Tongue (tissue), 2 donors: ENCODE results near the gene ZDHHC22. TPM values are rescaled to one million over a fixed set of nuclear protein-coding genes. Genes with fewer than 3 reads are reported as not detected.

Experiments
- DNase-seq: peaks from one replicate; pipeline ENCODE4 v3.0.0-alpha.2; 2015
- total RNA-seq: library from RNA; depleted of rRNA; stranded (reverse); fragments of >200 nt; gene quantifications from one replicate; pipeline ENCODE4 v1.2.3, GENCODE V29; 2014

The ZDHHC22 gene
- total RNA-seq, 1 donor from 2014 or later: 0.41 TPM

DNA sequence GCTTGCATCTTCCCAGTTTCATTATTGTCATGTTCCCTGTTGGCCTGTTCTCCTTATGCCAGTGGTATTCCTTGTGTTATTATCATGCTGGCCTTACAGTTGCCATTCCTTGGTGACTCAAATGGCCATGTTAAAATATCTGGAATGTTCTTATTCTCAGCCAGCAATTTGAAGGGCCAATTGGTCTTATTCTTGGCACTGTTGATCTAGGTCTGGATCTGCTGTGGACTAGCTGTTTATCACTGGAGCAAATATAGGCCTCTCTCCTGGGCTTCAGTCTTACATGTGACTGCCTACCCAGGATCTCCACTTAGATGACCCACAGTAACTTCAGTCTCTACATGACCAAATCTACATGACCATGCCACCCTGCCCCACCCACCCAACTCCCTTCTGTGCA lies 38.1 kb downstream of the ZDHHC22 start:
- DNase-seq: no peak

GRCh38 chr14:77102154-77102553 lies 39.4 kb downstream of the ZDHHC22 start:
- DNase-seq: no peak

- DNase-seq: no peak
Observed at GRCh38 chr14:77100961-77101360, 40.6 kb downstream of the ZDHHC22 start.

DNA sequence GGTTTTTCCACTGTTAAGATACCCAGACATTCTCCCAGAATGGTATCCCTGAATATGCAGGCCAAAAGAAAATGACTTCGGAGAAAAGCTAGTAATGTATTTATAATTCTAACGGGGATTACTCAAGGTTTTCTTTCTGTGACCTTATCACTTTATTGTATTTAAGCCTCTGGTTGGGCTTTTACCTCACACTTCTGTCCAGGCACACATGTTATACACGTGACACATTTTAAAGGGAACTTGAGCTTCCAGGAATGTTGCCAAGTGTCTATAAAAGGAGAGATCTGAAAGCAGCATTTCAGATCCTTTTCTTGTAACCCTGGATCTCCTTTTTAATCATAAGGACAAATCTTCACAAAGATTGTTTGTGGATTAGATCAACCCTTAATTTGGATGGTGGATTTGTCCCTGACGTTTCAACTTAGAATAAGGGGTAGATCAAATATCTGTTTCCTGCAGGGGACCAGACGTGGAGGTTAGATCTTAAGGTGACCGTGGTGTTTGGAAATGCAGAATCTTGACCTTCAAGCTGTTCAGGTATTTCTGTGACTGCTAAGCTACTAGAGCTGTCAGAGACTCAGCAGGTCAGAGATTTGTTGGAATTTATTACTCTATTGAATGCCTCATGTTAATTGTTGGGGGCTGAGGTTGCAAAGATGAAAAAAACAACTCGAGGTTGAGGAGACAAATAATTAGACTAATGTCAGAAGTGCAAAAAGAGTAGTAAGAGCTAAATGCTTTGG lies 42.0 kb downstream of the ZDHHC22 start:
- peak; percentile 70 for DNase-seq

DNA sequence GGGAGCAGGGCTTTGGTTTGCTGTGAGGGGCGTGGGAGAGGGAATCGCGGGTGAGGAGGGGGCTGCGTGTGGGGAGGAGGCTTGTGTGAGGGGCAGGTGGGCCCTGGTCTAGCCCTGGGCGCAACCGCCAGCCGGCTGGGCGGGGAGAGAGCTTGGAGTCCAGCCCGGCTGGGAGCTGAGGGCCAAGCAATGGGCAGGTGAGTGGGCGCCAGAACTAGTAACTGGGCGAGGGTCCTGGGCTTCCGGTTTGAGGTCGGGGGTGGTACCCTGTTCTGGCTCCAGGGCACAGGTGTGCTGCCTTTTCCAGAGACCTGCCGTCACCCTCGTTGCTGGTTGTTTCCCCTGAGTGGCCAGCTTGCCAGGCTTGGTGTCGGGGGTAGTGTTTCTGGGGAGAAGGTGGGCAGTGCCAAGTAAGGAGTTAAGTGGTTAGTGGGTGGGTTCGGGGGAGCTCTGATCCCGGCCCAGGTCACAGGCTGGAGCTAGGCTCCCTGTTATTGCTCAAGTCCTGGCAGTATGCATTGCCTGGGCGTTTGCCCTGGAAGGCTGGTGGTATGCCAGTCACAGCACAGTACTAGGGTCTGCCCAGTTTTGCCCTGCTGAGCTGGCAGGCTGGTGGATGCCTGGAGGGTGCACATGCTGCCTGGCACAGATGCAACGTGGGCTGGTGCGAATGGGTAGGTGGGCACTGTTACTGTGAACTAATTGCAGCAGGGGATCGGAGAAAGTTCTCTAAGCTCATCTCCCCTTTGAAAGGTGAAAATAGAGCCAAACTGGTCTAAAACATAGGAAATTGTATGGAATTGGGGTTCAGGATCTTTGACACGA lies 42.9 kb downstream of the ZDHHC22 start:
- peak; percentile 30 for DNase-seq

GRCh38 chr14:77097700-77098528 lies 43.7 kb downstream of the ZDHHC22 start, which contains the start of gene CIPC:
TSS of gene CIPC (plus strand) at chr14:77098258. CDS start at chr14:77105709, 7,451 bp downstream.
- DNase-seq: peak; percentile 100

DNA sequence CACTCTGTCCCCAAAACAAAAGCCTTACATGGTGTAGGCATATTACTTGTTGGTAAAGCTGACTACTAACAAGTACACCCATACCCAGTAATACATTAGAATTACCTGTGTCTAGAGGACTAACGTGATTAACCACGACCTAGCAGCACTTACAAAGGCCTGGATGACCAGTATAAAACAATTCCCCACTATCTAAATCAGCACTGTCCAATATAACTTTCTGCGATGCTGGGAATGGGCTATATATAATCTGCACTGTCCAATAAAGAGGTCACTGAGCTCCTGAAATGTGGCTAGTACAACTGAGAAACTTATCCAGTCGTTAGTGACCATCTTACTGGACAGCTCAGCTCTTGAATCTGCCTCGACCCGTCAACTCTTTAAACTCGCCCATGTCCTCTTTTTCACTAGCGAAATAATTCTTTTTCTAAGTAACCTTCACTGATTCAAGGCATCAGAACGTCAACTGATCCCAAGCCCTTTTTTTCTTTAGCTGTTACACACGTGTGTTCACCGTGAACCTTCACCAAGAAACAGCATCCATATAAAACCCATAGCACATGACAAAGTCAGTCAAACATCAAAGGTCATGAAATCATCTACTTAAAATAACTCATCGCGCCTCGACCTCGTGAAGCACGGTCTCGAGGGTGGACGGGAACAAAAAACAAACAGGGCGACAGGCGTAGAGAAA lies 44.4 kb downstream of the ZDHHC22 start:
- DNase-seq: peak; percentile 75

GRCh38 chr14:77094672-77095284 lies 46.8 kb downstream of the ZDHHC22 start:
- peak; percentile 89 for DNase-seq

DNA sequence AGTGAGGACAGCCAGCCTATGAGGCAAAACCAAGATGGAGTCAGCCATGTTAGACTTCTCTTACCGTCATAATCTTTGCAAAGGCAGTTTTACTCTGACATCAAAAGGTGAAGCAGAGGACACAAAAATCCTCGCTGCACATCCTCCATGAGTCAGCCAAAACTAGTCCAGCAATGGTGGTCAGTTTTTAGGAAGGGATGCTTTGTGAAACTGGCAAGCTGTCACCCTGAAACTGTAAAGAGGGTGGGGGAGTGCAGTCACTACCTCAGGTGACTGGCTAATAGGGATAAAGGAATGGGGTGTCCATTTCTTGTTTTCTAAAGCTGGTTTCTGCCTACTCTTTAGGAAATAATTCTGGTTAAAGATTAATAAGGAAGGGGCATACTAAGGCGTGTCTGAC lies 48.9 kb downstream of the ZDHHC22 start:
- no peak for DNase-seq

DNA sequence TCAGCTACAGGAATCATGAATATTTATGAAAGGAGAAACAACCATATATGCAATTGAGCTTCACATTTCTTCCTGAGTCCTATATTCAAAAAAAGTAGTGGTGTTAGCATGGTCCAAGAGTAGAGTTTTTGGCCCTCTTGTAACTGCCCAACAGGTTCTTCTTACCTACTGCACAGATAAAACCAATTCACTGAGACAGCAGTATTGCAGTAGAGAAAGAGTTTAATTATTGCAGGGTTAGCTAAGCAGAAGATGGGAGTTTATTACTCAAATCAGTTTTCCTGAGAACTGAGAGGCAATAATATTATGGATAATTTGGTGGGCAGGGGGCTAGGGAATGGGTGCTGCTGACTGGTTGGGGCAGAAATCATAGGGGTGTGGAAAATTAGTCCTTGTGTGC lies 50.1 kb downstream of the ZDHHC22 start:
- DNase-seq: no peak

DNA sequence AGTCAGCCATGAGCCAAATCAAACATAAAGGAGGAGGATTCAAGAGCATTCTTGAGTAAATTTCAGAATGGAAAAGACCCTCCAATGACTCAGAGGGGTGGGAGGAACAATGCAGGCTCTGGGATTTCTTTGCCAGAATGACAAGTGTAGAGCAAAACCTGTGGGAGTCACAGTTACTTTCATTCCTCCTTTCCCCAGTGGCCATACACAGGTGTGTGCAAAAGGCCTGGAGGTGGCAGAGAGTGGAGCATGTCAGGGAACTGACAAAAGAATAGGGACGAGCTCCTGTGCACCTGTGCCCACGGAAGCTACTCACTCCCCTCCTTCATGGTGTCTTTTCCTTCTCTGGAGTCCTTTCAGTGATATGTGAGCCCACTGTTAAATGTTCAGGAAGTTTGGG lies 52.9 kb downstream of the ZDHHC22 start:
- DNase-seq: no peak

GRCh38 chr14:77088219-77088618 lies 53.4 kb downstream of the ZDHHC22 start:
- DNase-seq: peak; percentile 70

DNA sequence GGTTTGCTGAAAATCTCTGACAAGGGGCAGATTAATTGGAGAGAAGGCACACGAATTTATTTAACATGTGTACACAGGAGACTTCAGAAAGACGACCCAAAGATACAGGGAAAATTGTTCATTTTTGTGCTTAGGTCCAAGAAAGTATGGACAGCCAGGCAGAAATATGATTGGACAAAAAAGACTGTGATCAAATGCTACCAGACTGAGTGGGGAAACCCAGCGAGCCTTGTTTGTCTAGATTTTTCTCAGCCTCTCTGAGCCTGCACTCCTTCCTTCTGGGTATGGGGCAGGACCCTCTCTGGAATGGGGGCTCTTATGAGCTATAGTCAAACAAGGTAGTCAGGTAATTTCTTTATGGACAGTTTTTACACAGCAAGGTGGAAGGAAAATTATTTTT lies 54.0 kb downstream of the ZDHHC22 start:
- no peak for DNase-seq

- DNase-seq: no peak
Observed at GRCh38 chr14:77086951-77087350, 54.6 kb downstream of the ZDHHC22 start.

DNA sequence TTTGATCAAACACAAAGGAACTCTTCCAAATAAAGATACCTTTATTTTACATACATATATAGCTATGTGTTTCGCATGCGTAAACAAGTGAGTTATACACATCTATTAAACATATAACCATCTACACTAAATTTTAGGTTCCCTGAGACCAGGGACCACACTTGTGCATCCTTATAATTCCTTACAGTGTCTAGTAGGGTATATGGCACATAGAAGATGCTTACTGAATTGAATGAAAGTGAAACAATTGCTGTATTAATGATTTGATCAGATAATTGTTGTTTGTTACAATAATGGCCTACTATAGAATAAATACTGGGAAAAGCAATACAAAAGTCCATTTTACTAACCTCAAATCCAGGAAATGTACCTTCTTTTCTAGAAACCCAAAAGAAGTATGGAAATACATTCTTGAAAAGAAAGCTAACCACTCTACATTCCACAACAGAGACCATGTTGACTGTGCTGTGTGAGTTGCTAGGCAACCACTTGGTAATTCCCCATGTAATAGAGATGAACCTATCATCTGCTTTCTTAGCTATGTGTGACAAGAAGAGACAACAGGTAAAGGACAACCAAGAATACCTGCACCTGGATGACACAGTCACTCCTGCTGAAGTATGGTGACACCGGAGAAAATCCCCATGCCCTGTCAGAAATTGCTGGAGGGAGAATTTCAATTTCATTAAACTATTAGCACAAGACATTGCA lies 55.4 kb downstream of the ZDHHC22 start:
- DNase-seq: peak; percentile 75

DNA sequence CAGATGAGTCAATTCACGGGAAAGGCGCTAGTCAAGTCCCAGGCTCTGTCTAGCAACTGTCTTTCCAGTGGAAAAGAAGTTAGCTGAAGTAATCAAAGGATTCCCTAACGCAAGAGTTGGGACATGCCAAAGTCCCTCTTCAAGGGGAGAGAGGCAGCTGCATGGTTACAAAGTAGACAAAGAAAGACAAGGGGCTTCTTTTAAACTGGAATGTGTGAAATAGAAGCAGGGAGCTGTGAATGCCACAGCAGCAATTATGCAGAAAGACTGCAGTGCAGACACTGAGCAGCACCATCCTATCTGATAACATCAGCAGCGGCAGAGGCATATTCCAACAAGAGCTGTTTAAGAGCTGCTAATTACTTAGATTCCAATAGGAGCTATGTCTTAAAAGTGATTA lies 56.1 kb downstream of the ZDHHC22 start:
- peak; percentile 48 for DNase-seq

DNA sequence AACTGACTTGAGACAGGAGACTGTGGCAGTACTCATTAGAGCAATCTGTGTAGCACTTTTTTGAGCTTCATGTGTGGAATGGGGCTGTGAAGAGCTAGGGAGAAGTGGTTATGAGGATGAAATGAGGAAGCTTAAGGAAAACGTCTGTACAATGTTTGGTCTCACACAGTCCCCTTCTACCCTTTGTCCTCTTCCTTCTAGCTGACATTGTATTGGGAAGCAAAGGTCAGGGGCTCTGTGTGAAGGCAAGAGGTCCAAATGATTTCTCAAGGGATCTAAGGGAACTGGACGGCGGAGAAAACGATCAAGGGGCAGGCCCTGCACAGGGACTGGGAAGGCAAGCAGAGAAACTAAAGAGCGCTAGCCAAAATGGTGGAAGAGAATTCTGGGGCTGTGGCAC lies 56.6 kb downstream of the ZDHHC22 start:
- DNase-seq: no peak

DNA sequence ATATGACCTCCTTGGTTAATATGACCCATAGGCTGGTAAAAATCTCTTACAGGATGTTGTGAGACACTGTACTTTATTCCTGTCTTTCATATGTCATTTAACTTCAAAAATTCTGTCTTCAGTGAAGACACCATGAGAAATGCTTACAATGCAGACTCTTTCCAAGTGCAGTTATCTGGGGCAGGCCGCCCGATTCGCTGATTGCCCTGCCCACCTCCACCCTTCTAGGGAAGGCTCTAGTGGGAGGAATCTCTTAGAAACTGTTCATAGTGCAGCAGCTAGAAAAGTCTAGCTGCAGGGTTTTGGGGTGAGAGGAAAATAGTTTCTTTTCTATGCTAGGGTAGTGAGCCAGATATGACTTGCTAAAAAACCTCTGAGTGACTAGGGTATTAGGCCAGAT lies 58.5 kb downstream of the ZDHHC22 start:
- DNase-seq: no peak

- DNase-seq: no peak
Observed at GRCh38 chr14:77082356-77082755, 59.2 kb downstream of the ZDHHC22 start.
